ENCODE measurements around the gene CCNG2. TPM values are rescaled to one million over a fixed set of nuclear protein-coding genes. Genes with fewer than 3 reads are reported as not detected.

CCNG2 gene
- total RNA-seq, 4 donors from 2014 or later: 52.7 to 86.1 (median 69.9) TPM

GRCh38 chr4:77194366-77194765 lies 37.4 kb downstream of the CCNG2 start:
- no peak for TF ChIP-seq CTCF (IDR thresholded peaks at IDR 0.05; ENCODE audit: low read depth)

GRCh38 chr4:77194989-77195388 lies 38.0 kb downstream of the CCNG2 start:
- no peak for TF ChIP-seq CTCF (IDR thresholded peaks at IDR 0.05; ENCODE audit: low read depth)

- TF ChIP-seq CTCF (IDR thresholded peaks at IDR 0.05; ENCODE audit: low read depth): no peak
These were observed 39.9 kb downstream of the CCNG2 start for GRCh38 chr4:77196866-77197265.

DNA sequence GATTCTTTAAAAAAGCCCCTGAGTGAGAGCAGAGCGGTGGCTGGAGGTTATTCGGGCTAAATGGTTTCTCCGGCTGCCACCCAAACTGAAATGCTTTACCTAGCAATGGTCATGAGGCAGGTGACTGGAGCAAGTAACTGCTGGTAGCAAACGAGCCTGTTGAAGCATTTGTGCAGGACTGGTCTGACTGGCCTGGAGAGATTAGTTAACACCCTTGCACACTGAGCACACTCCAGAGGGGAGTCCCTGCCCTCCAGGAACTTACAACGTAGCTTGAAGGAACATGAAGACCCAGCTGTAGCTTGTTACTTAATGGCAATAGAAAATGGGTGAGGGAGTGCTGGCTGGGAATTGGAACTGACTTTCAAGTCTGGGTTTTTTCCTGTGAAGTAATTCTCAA lies 40.4 kb downstream of the CCNG2 start:
- TF ChIP-seq CTCF (IDR thresholded peaks at IDR 0.05; ENCODE audit: low read depth): no peak

- TF ChIP-seq CTCF (IDR thresholded peaks at IDR 0.05; ENCODE audit: low read depth): no peak
These were observed 40.8 kb downstream of the CCNG2 start for GRCh38 chr4:77197831-77198230.

DNA sequence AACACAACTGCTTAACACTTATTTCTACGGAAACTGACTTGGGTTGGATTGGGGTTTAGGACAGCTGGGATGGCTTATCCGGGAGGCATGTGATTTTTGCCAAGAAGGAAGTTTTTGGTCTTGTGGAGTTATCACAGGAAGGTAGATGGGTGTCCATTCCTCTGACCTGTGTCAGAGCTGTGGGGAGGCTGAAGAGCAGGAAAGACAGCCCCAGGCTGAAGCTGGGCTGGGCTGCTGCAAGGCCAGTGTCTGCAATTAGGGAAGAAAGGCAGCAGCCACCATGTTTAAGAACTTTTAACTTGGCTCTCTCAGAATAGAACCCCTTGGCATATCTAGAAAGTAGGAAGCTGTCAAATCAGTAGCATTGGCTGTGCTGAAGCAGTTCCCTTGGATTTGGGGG lies 42.3 kb downstream of the CCNG2 start:
- no peak for TF ChIP-seq CTCF (IDR thresholded peaks at IDR 0.05; ENCODE audit: low read depth)

- TF ChIP-seq CTCF (IDR thresholded peaks at IDR 0.05; ENCODE audit: low read depth): no peak
These were observed 42.7 kb downstream of the CCNG2 start for GRCh38 chr4:77199701-77200100.
